Stimulated activated CD4-positive, alpha-beta T cell treated with anti-CD3 and anti-CD28 coated beads, Interleukin-1b, Interleukin-23, amount 100 ng/mL, for 48 hours (primary cell): Measurements from ENCODE around the gene SH3RF3.
"Not testable (repeated sequence)": the region's sequence is repeated elsewhere in the genome, so short reads cannot be mapped to it uniquely, and the experiment has no call there.

ENCODE experiments used
- DNase-seq: peaks from one replicate; pipeline ENCODE4 v3.0.0-alpha.2; 2020

SH3RF3 gene

GRCh38 chr2:109128616-109129355 is at the start of gene SH3RF3:
Gene SH3RF3 (plus strand): TSS chr2:109129205.
- DNase-seq, result no peak

DNA sequence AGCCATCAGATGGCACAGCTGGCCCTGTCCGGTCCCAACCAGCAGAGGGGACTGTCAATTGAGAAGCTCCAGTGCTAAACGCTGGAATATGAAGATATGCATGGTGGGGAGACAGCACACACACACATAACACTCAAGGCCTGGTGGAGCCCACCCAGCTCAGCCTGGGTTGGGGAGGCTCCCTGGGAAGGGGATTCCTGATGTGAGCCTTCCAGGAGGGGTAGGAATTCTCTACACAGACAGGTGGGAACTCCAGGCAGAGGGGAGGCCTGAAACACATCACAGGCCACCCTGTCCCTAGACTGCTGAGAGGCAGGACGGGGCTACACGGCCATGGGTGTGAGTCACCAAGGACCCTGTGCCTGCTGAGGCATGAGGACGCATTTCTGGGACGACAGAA is 49.4 kb upstream of the SH3RF3 start:
- DNase-seq, result no peak

GRCh38 chr2:109080109-109080508 is 48.9 kb upstream of the SH3RF3 start:
- DNase-seq, result no peak

DNA sequence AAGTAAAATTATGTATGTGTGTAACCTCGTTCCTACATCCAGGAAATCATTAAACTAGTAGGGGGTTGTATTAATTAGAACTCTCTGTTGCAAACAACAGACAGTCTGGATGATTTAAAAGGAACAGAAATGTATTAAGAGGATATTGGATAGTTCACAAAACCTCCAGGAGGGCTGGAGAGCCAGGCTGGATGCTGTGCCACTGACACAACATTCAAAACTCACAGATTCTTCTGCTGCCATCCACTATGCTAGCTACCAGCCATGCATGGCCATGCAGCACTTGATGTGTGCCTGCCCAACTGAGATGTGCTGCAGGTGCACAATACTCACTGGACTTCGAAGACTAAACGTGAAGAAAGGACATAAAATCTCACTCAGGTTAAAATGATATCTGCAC is 48.2 kb upstream of the SH3RF3 start:
- no peak for DNase-seq

GRCh38 chr2:109081374-109081773 is 47.6 kb upstream of the SH3RF3 start:
- DNase-seq, result no peak

- DNase-seq, result no peak
These were observed 45.2 kb upstream of the SH3RF3 start for GRCh38 chr2:109083771-109084170.

DNA sequence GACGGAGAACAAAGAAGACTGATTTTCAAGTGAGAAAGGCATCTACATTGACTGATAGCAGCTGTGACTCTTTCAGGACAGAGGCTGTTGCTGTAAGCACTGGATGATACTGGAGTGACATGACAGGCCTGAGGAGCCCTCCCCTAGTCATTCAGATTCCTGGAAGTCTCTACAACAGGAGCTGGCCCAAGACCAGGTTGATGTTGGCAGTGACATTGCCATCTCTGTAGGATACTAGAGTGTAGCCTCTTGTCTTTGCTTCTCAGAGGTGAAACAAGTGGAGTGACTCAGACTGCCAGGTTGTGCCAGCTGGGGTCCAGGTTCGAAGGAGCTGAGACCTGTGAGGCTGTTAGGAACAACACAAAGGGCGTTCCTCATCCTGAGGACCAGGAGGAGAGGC is 44.7 kb upstream of the SH3RF3 start:
- DNase-seq, result no peak

DNA sequence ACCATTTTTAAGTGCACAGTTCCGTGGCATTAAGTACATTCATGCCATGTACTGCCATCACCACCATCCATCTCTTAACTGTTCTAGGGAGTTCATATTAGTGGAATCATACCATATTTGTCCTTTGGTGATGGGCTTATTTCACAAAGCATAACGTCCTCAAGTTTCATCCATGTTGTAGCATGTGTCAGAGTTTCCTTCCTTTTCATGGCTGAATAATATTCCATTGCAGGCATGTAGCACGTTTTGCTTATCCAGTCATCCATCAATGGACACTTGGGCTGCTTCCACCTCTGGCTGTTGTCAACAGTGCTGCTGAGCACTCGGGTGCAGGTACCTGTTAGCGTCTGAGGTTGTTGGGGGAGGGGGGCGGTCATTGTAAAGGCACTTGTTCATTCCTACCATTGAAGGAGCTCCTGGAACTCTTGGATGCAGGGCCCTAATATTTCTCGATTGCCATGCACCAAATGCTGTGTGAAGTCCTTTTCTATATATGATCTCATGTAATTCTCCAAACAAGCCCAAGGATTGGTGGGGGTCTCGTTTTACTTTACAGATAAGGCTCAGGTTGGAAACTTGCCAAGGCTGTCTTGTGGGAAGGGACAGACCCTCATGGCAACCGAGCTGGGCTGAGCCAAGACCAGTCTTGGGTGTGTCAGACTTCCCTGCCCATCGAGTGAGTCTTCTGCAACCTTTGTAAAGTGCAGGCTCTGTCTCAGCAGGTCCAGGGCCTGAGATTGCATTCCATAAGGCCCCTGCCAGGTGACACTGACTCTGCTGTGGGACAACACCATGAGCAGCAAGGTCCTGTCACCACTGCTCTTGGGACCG is 42.9 kb upstream of the SH3RF3 start:
- DNase-seq, result no peak

DNA sequence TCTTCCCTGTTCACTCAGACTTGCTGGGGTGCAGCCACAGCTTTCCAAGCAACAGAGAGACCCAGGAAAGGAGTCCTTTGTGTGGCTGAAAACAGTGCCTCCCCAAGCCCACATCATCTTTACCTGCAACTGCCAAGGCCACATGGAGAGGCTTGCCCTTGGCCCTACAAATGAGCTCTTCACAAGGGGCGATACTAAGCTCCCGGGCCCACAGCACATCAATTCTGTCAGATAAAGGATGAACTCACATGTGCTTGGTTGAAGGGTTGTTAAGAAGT is 42.3 kb upstream of the SH3RF3 start:
- DNase-seq, result no peak

DNA sequence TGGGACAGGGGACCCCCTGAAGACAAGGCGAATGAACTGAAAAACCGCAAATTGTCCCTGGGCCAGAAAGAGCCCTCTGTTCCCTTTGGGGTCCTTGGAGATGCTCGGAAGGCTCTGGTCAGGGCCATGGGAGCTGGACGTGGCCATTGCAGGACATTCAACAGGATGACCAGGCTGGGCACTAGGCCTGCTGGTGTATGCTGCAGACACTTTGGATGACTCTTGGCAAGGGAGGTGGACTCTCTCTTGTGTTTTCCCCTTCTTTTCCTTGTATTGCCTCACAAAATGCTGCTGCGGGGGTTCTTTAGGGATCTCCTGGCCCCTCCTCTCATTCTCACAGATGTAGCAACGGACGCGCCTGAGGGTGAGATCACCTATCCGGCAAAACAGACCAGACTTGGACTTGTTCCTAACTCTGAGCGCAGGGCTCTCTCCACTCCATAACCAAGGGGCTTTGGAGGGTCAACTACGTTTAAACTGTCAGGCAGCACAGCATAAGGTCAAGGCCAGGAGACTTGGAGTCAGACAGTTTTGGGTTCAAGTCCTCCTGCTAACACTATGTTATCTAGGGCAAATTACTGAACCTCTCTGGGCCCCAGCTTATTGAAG is 41.8 kb upstream of the SH3RF3 start:
- no peak for DNase-seq

GRCh38 chr2:109089602-109090300 is 39.3 kb upstream of the SH3RF3 start:
- DNase-seq, result no peak

DNA sequence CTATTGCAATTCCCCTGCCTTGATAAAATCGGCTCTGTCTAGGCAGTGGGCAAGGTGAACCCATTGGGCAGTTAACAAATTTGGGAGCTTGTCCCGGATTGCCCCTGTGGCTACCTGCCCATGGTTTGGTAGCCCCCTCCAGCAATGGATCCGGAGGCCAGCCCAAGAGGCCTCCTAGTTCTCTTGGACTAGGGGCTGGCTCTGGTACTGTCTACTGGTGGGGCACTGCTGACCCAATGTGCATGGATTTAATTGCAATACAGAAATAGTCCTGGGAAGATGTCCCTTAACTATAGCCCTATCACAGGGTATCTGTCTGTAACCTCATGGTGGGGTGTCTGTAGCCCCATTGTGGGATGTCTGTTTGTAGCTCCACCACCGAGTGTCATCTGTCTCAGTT is 37.5 kb upstream of the SH3RF3 start:
- no peak for DNase-seq

DNA sequence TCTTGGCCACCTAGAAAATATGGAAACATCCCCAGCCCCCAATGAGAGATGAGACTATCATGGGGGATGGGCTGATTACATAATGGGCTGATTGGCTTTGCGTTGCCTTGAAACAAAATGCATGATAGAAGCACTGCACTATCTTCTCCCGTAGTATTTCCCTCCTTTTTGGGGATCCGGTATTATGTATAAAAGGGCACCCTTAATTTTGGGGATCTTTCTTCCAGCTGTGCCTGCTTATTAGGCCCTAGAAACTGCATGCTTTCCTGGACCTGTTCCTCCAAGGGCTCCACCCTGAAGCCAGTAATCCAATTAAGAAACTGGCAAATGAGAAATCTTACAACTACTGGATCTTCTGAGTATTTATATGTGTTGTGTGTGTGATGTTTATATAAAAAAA is 34.9 kb upstream of the SH3RF3 start:
- DNase-seq, result no peak

DNA sequence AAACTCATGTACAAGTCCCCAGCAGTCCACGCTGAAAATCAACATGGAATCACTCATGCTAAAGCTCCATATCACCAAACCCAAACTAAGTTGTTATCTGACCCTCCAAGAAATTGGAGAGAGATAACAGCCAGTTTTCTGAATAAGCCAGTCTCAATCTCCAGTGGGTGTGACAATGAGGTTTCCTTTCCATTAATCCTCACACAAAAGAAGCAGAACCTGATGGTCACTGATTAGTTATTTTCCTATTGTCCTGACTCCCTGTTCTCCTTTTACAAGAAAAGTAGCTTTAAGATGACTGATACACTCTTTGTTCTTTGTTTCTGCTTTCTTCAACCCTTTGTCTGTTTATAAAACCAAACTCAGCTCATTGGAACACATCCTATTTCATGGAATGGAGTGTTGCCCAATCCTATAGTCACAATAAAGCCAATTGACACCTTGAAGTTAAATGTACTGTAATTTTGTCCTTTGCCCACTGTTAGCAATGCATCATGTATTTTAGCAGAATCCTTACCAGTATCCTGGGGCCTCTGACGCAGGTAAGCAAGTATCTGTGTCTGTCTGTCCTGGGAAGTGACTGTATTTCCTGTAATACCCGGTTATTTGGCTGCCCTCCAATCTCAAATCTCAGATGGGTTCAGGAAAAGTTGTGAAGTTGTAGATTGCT is 30.6 kb upstream of the SH3RF3 start:
- DNase-seq, result no peak

- no peak for DNase-seq
These were observed 30.1 kb upstream of the SH3RF3 start for GRCh38 chr2:109098921-109099273.

DNA sequence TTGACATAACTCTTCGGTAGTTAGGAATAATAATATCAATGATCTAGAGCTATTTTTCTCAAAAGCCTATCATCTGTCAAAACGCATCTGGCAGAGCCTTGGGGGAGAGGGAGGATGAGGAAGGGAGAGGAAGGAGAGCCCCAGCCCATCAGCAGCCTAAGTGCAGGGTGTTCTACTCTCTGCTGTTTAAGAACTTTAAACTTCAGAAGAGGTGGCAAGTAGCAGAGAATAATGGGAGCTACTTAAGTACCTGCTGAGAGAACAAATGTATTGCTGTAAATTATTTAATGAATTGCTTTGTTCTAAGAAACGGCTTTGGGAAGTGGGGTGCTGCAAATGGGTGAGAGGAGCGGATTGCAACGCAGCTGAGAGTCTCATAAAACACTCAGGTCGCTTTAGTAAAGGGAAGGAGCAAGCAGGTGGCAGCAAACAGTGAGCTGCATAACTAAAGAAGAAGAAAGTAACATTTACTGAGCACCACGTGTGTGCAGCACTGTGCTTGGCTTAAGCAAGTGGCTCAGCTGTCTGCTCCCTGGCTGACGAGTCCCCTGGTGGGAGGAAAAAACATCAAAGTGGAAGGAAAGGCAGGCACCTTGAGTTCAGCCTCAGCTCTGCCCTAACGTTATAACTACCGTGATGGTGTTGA is 26.3 kb upstream of the SH3RF3 start:
- peak; percentile 19 for DNase-seq

DNA sequence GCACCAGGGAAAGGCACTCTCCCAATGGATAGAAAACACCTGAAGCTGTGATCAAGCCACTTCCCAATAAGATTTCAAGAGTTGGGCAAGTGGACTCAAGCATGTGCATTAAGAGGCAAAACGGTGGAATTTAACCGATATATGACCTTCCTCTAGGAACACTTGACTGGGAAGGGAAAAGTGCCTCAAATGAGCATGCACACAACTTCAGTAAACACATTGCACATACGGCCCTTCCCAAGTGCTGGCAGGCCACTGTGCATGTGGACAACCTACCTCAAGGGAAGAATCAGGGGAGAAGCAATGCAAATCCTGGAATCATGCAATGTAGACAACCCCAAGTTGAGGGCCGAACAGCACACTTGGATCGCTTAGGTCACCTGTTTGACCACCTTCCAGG is 23.9 kb upstream of the SH3RF3 start:
- DNase-seq, result no peak

GRCh38 chr2:109108740-109109139 is 20.3 kb upstream of the SH3RF3 start:
- DNase-seq, result no peak

DNA sequence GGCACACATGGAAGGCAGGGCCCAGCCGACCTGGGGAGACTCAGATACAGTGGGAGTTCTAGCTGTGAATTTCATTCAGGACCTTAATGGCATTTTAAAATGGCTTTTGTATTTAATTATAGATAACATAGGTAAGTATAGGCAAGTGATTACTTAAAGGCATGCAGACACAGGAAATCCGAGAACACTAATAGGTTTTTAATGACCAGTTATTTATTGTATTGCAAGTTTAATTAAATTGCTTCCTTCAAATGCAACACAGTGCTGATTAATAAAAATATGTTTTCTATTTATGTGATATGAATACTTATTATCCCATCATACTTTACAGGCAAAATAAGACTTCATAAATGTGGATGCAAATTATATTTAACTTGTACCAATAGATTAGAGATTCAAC is 19.7 kb upstream of the SH3RF3 start:
- DNase-seq, result no peak

GRCh38 chr2:109110170-109110569 is 18.8 kb upstream of the SH3RF3 start:
- DNase-seq, result no peak

DNA sequence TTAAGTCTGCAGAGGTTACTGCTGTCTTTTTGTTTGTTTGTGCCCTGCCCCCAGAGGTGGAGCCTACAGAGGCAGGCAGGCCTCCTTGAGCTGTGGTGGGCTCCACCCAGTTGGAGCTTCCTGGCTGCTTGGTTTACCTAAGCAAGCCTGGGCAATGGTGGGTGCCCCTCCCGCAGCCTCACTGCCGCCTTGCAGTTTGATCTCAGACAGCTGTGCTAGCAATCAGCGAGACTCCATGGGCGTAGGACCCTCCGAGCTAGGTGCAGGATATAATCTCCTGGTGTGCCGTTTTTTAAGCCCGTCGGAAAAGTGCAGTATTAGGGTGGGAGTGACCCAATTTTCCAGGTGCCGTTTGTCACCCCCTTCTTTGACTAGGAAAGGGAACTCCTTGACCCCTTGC is 11.8 kb upstream of the SH3RF3 start:
- not testable (repeated sequence) for DNase-seq

DNA sequence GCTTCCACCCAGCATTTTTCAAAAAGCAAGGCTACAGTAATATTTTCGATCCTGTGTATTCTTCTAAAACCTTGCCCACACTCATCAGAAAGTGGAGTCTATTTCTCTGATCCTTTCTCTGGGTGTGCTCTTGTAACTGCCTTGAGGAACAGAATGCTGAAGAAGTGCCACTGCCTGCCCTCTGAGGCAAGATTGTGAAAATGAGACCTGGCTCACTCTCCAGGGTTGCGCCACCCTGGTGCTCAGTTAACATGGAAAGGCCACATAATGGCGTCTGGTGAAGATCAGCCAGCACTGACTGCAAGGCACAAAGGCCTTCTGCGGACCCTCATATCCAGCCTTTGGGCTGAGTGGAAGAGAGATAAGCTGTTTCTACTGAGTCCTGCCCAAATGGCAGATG is 11.2 kb upstream of the SH3RF3 start:
- DNase-seq, result no peak

GRCh38 chr2:109118321-109118720 is 10.7 kb upstream of the SH3RF3 start:
- no peak for DNase-seq
